Keratinocyte (primary cell): Measurements from ENCODE around the gene CTRB2.

ENCODE experiments used
- CTCF ChIP-seq, 3 experiments: IDR thresholded peaks in 1 of 3; conservative IDR thresholded peaks in 1 of 3; optimal IDR thresholded peaks in 1 of 3; 2 replicates in 2 of 3; 3 replicates in 1 of 3; pipeline versions ENCODE3 to v1.5.1; 2011; ENCODE audit warnings: low read length in 3 of 3, mild to moderate bottlenecking in 3 of 3, moderate library complexity in 2 of 3, control low read depth in 1 of 3, inconsistent platforms in 1 of 3; ENCODE audit not compliant: insufficient read depth in 2 of 3; ENCODE audit errors: extremely low read depth in 1 of 3
- EZH2 ChIP-seq: IDR thresholded peaks from one replicate; pipeline ENCODE4 v1.6.1; 2012; ENCODE audit warnings: inconsistent platforms, mild to moderate bottlenecking, low read length, moderate library complexity

DNA sequence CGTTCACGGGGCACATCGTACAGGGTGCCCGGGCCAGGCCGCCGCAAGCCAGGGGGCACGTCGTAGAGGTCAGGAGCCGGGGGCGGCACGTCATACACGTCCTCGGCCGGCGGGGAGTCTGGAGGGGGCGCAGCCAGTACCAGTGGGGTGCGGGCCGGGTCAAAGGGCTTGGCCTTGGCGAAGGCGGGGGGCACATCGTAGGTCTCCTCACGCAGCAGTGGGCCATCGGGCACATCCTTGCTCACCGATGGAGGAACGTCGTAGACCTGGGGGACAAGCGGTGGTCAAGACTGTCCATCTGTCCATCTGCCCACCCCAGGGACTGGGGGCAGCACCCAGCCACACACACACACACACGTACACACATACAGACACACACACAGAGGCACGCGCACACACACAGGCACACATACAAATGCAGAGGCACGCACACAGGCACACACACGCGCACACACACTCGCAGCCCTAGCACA, 28.8 kb upstream of the CTRB2 start:
- TF ChIP-seq CTCF (optimal IDR thresholded peaks at IDR 0.05 in 1 of 3, IDR thresholded peaks at IDR 0.05 in 1 of 3, conservative IDR thresholded peaks at IDR 0.05 in 1 of 3; ENCODE audit: extremely low read depth in 1 of 3, insufficient read depth in 2 of 3, low read length in 3 of 3), result no peak
- no peak for TF ChIP-seq EZH2
